Mammary epithelial cell (primary cell): ENCODE measurements around the gene CFAP69.

Experiments used
- EZH2 ChIP-seq: IDR thresholded peaks from 2 replicates; pipeline ENCODE4 v1.6.1; 2012; ENCODE audit warnings: low read length, inconsistent platforms, borderline replicate concordance
- TF ChIP-seq, protein P1 (sequence below), 2 donors: IDR thresholded peaks in 1 of 2; conservative IDR thresholded peaks in 1 of 2; 2 replicates each; pipeline ENCODE4 v1.5.1; 2011 to 2012; ENCODE audit warnings: inconsistent platforms in 2 of 2, low read length in 2 of 2, mild to moderate bottlenecking in 2 of 2, control low read depth in 1 of 2, low read depth in 1 of 2; ENCODE audit not compliant: insufficient read depth in 1 of 2; ENCODE audit errors: extremely low read depth in 1 of 2

DNA sequence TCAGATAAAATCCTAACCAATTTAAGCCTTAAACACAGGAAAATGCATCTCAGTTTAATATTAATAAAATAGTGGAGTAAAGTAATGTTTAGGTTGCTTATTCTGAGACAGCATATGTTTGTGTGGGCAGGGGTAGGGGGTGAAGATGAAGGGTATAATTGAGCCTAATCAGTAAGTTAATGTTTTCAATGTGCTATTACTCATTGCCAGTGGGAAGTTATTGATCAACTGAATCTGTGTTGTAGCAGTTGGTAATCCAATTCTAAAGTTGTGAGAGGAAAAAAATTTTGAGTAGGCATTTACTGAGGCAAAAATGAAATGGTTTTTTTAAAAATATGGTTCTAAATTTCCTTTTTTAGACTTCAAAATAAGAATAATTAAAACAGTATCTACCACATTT lies 16.5 kb downstream of the CFAP69 start:
- TF ChIP-seq, protein P1, sequence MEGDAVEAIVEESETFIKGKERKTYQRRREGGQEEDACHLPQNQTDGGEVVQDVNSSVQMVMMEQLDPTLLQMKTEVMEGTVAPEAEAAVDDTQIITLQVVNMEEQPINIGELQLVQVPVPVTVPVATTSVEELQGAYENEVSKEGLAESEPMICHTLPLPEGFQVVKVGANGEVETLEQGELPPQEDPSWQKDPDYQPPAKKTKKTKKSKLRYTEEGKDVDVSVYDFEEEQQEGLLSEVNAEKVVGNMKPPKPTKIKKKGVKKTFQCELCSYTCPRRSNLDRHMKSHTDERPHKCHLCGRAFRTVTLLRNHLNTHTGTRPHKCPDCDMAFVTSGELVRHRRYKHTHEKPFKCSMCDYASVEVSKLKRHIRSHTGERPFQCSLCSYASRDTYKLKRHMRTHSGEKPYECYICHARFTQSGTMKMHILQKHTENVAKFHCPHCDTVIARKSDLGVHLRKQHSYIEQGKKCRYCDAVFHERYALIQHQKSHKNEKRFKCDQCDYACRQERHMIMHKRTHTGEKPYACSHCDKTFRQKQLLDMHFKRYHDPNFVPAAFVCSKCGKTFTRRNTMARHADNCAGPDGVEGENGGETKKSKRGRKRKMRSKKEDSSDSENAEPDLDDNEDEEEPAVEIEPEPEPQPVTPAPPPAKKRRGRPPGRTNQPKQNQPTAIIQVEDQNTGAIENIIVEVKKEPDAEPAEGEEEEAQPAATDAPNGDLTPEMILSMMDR (conservative IDR thresholded peaks at IDR 0.05 in 1 of 2, IDR thresholded peaks at IDR 0.05 in 1 of 2; ENCODE audit: extremely low read depth in 1 of 2, insufficient read depth in 1 of 2, low read depth in 1 of 2, low read length in 2 of 2): no peak
- no peak for TF ChIP-seq EZH2
